Uterus (tissue), 4 donors: ENCODE data around the gene SULF2. TPM values are rescaled to one million over a fixed set of nuclear protein-coding genes. Genes with fewer than 3 reads are reported as not detected.

Experiments used
- DNase-seq, 2 donors: peaks; one replicate each; pipeline ENCODE4 v3.0.0-alpha.2; 2019 to 2020
- H3K27ac ChIP-seq, 2 donors: fragments of 200-600 bp; sonication (generic); 1 replicate in 1 of 2; 2 replicates in 1 of 2; pipeline ENCODE4 v1.5.1; 2016 to 2018
- H3K27me3 ChIP-seq, 2 donors: fragments of 200-600 bp; sonication (generic); one replicate each; pipeline ENCODE4 v1.5.1; 2018 to 2019; ENCODE audit warnings: control low read depth in 1 of 2
- H3K36me3 ChIP-seq, 2 donors: fragments of 200-600 bp; sonication (generic); one replicate each; pipeline ENCODE4 v1.5.1; 2019; ENCODE audit warnings: control low read depth in 1 of 2
- H3K4me1 ChIP-seq, 2 donors: fragments of 200-600 bp; sonication (generic); one replicate each; pipeline ENCODE4 v1.5.1; 2018 to 2019; ENCODE audit warnings: control low read depth in 1 of 2
- H3K4me3 ChIP-seq, 2 donors: fragments of 200-600 bp; sonication (generic); 1 replicate in 1 of 2; 2 replicates in 1 of 2; pipeline ENCODE4 v1.5.1; 2018 to 2019; ENCODE audit warnings: mild to moderate bottlenecking in 1 of 2
- H3K9me3 ChIP-seq, 2 donors: fragments of 200-600 bp; sonication (generic); one replicate each; pipeline ENCODE4 v1.5.1; 2019; ENCODE audit warnings: control low read depth in 1 of 2
- CTCF ChIP-seq, 4 experiments: fragments of 200-600 bp in 2 of 4; fragments of 450-650 bp in 2 of 4; sonication (generic) in 2 of 4; IDR thresholded peaks; one replicate each; pipeline ENCODE4 v1.5.1; 2016 to 2019; ENCODE audit warnings: antibody characterized with exemption in 4 of 4, mild to moderate bottlenecking in 2 of 4, moderate library complexity in 1 of 4
- POLR2A ChIP-seq, 2 donors: fragments of 450-650 bp; IDR thresholded peaks; one replicate each; pipeline ENCODE4 v1.6.1; 2016; ENCODE audit warnings: antibody characterized with exemption in 2 of 2, mild to moderate bottlenecking in 1 of 2, moderate library complexity in 1 of 2
- intact Hi-C: fragments of 100-400 bp; cut with DNase I; formaldehyde crosslinking; loops from one replicate; pipeline ENCODE4 v1.15.1; 2023; ENCODE audit warnings: low total_unique reads
- total RNA-seq, 4 donors: library from RNA; depleted of rRNA in 3 of 4; stranded (reverse); fragments of >200 nt in 3 of 4; gene quantifications; one replicate each; pipeline versions ENCODE4 v1.1.0 to v1.2.4, GENCODE V29; 2014 to 2023
- donor health status: DM: yes; HTN: yes; CAD: no.

The SULF2 gene
- total RNA-seq, 4 donors from 2014 or later = 95.9 to 558 (median 213) TPM

GRCh38 chr20:47705497-47705856 is 79.8 kb downstream of the SULF2 start:
- H3K27me3 ChIP-seq = no peaks in the 10 kb centered on the region
- peak overlapping the region; percentile 63 to 78 for H3K27ac ChIP-seq
- peaks cover 4 to 14% of the 10 kb centered on the region in 2 donors for H3K4me1 ChIP-seq
- no peak for TF ChIP-seq POLR2A (IDR thresholded peaks at IDR 0.05)
- TF ChIP-seq CTCF (IDR thresholded peaks at IDR 0.05) = no peak
- H3K36me3 ChIP-seq = no peaks in the 10 kb centered on the region
- peak; percentile 62 to 66 for DNase-seq
- no peak overlapping the region for H3K4me3 ChIP-seq
- H3K9me3 ChIP-seq = no peaks in the 10 kb centered on the region
- intact Hi-C loops = no loop called here

GRCh38 chr20:47704746-47705496 is 80.4 kb downstream of the SULF2 start:
- Histone ChIP-seq H3K4me3 (no peak overlapping the region), H3K27me3 (no peaks in the 10 kb centered on the region), H3K36me3 (no peaks in the 10 kb centered on the region), H3K27ac (peak overlapping the region; percentile 73 to 78), H3K9me3 (no peaks in the 10 kb centered on the region), H3K4me1 (peaks cover 4 to 14% of the 10 kb centered on the region in 2 donors)
- intact Hi-C loops = no loop called here
- TF ChIP-seq CTCF (IDR thresholded peaks at IDR 0.05) = peak in 1 of 4 experiments; percentile 7
- no peak for TF ChIP-seq POLR2A (IDR thresholded peaks at IDR 0.05)
- DNase-seq = peak; percentile 71 to 86

- Histone ChIP-seq H3K9me3 (no peaks in the 10 kb centered on the region), H3K36me3 (no peaks in the 10 kb centered on the region), H3K4me1 (peaks cover 4 to 14% of the 10 kb centered on the region in 2 donors), H3K4me3 (no peak overlapping the region), H3K27me3 (no peaks in the 10 kb centered on the region), H3K27ac (no peak overlapping the region)
- TF ChIP-seq POLR2A (IDR thresholded peaks at IDR 0.05) (no peak), CTCF (IDR thresholded peaks at IDR 0.05) (no peak)
- DNase-seq = no peak
- intact Hi-C loops = no loop called here
These were observed 81.5 kb downstream of the SULF2 start for GRCh38 chr20:47703748-47704147.

GRCh38 chr20:47701612-47702011 is 83.7 kb downstream of the SULF2 start:
- H3K27me3 ChIP-seq = no peaks in the 10 kb centered on the region
- no peaks in the 10 kb centered on the region for H3K9me3 ChIP-seq
- intact Hi-C loops = no loop called here
- TF ChIP-seq CTCF (IDR thresholded peaks at IDR 0.05) = no peak
- no peak for TF ChIP-seq POLR2A (IDR thresholded peaks at IDR 0.05)
- peaks cover 4 to 14% of the 10 kb centered on the region in 2 donors for H3K4me1 ChIP-seq
- H3K27ac ChIP-seq = no peak overlapping the region
- no peak for DNase-seq
- H3K4me3 ChIP-seq = no peak overlapping the region
- H3K36me3 ChIP-seq = no peaks in the 10 kb centered on the region

- intact Hi-C loops = no loop called here
- Histone ChIP-seq H3K27me3 (no peaks in the 10 kb centered on the region), H3K27ac (no peak overlapping the region), H3K36me3 (no peaks in the 10 kb centered on the region), H3K4me1 (peaks cover 4 to 5% of the 10 kb centered on the region in 2 donors), H3K9me3 (no peaks in the 10 kb centered on the region), H3K4me3 (no peak overlapping the region)
- DNase-seq = no peak
- no peak for TF ChIP-seq CTCF (IDR thresholded peaks at IDR 0.05)
- no peak for TF ChIP-seq POLR2A (IDR thresholded peaks at IDR 0.05)
These were observed 85.0 kb downstream of the SULF2 start for GRCh38 chr20:47700327-47700726.
